ENCODE results near the gene TRAF5.
A peak's percentile ranks its signal among the peaks of the same experiment; 100 is the strongest.

The TRAF5 gene

GRCh38 chr1:211330282-211330936 is 3.8 kb downstream of the TRAF5 start:
- Histone ChIP-seq H3K4me1 (ENCODE audit: control insufficient read depth, insufficient read depth, low read length) (peaks cover 18% of the 10 kb centered on the region), H3K27ac (ENCODE audit: low read depth, low read length) (no peak overlapping the region), H3K27me3 (ENCODE audit: control insufficient read depth, insufficient read depth, low read length) (no peaks in the 10 kb centered on the region), H3K4me3 (ENCODE audit: low read length) (no peak overlapping the region), H3K36me3 (ENCODE audit: control insufficient read depth, insufficient read depth, low read length) (no peaks in the 10 kb centered on the region), H3K9ac (ENCODE audit: low read length) (no peak overlapping the region)

- H3K4me3 ChIP-seq (ENCODE audit: low read length) = no peak overlapping the region
- H3K4me1 ChIP-seq (ENCODE audit: control insufficient read depth, insufficient read depth, low read length) = peaks cover 17% of the 10 kb centered on the region
- H3K27ac ChIP-seq (ENCODE audit: low read depth, low read length) = no peak overlapping the region
- H3K27me3 ChIP-seq (ENCODE audit: control insufficient read depth, insufficient read depth, low read length) = no peaks in the 10 kb centered on the region
- no peaks in the 10 kb centered on the region for H3K36me3 ChIP-seq (ENCODE audit: control insufficient read depth, insufficient read depth, low read length)
- no peak overlapping the region for H3K9ac ChIP-seq (ENCODE audit: low read length)
Observed at GRCh38 chr1:211331011-211331709, 4.5 kb downstream of the TRAF5 start.

DNA sequence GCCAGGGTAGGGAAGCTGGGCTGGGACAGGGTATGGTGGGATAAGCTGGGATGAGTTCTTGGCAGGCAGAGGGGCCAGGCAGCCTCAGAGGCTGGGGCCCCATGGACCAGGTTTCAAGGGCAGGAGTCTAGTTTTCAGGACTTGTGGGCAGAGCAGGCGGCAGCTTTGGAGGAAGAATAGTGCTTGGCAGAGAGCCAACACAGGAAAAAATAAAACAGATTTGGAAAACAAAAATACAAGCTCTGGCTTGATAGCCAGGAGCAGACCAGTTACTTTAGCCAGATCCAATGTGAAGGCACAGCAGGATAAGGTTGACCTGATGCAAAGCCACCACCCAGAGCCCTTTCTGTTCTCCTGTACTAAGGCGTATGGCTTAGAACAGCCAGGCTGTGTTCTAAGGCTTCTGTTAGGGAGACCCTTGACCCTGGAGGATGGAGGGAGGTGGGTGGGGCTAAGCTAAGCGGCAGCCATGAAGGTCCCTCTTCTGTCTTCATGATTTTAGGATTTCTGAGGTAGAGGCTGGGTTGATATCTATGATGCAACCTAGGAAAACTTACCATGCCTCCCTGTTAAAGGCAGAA is 5.5 kb downstream of the TRAF5 start:
- Histone ChIP-seq H3K27me3 (ENCODE audit: control insufficient read depth, insufficient read depth, low read length) (no peaks in the 10 kb centered on the region), H3K4me3 (ENCODE audit: low read length) (no peak overlapping the region), H3K27ac (ENCODE audit: low read depth, low read length) (no peak overlapping the region), H3K9ac (ENCODE audit: low read length) (no peak overlapping the region), H3K36me3 (ENCODE audit: control insufficient read depth, insufficient read depth, low read length) (no peaks in the 10 kb centered on the region), H3K4me1 (ENCODE audit: control insufficient read depth, insufficient read depth, low read length) (peaks cover 15% of the 10 kb centered on the region)

DNA sequence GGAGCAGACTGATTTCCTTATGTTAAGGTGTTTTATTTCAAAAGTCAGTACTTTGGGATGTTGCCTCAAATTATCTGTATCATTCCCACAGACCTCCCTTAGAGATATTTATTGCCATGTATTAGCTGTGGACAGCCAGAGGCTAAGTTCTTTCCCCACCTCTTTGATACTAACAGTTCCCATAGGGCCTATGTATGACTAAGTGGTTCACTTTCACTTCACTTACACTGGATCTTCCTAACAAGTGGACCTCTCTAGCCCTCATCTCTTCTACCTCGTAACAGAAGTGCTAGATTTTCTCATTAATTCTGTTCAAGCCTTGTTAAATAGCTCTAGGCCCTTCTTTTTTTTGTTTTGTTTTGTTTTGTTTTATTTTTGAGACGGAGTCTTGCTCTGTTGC is 6.2 kb downstream of the TRAF5 start:
- Histone ChIP-seq H3K36me3 (ENCODE audit: control insufficient read depth, insufficient read depth, low read length) (no peaks in the 10 kb centered on the region), H3K4me1 (ENCODE audit: control insufficient read depth, insufficient read depth, low read length) (peaks cover 15% of the 10 kb centered on the region), H3K9ac (ENCODE audit: low read length) (no peak overlapping the region), H3K4me3 (ENCODE audit: low read length) (no peak overlapping the region), H3K27me3 (ENCODE audit: control insufficient read depth, insufficient read depth, low read length) (no peaks in the 10 kb centered on the region), H3K27ac (ENCODE audit: low read depth, low read length) (no peak overlapping the region)

DNA sequence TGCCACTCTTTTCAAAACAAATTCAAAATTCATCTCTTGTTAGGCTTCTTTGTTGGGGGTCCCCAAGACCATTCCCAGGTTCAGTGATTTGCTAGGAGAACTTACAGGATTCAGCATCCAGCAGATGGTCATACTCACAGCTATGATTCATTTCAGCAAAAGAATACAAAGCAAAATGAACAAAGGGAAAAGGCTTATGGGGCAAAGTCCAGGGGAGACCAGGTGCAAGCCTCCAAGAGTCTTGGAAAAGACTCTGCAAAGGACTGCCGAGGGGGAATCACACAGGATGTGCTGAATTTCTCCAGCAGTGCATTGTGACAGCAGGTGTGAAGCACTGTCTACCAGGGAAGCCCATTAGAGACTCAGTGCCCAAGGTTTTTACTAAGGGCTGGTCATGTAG is 7.3 kb downstream of the TRAF5 start:
- H3K4me3 ChIP-seq (ENCODE audit: low read length) = no peak overlapping the region
- H3K27me3 ChIP-seq (ENCODE audit: control insufficient read depth, insufficient read depth, low read length) = no peaks in the 10 kb centered on the region
- H3K4me1 ChIP-seq (ENCODE audit: control insufficient read depth, insufficient read depth, low read length) = peaks cover 8% of the 10 kb centered on the region
- no peak overlapping the region for H3K27ac ChIP-seq (ENCODE audit: low read depth, low read length)
- H3K36me3 ChIP-seq (ENCODE audit: control insufficient read depth, insufficient read depth, low read length) = no peaks in the 10 kb centered on the region
- no peak overlapping the region for H3K9ac ChIP-seq (ENCODE audit: low read length)

DNA sequence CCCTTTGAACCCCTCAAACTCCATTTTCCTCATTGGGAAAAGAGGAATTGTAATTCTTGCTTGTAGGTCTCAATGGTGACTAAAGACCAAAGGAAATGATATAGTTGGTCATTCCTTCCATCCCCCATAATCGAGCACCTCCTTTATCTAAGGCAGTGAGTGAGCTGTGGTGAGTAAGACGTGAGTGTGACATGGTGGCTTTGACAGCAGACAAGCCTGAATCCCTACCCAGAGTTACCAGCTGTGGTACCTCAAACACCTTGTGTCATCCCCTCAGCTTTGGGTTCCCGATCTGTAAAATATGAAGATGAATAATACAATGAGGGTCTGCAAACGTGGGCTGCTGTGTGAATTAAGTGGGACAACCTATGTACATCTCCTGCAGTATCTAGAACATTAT is 8.4 kb downstream of the TRAF5 start:
- Histone ChIP-seq H3K4me1 (ENCODE audit: control insufficient read depth, insufficient read depth, low read length) (peaks cover 5% of the 10 kb centered on the region), H3K36me3 (ENCODE audit: control insufficient read depth, insufficient read depth, low read length) (no peaks in the 10 kb centered on the region), H3K27ac (ENCODE audit: low read depth, low read length) (no peak overlapping the region), H3K27me3 (ENCODE audit: control insufficient read depth, insufficient read depth, low read length) (no peaks in the 10 kb centered on the region), H3K4me3 (ENCODE audit: low read length) (no peak overlapping the region), H3K9ac (ENCODE audit: low read length) (no peak overlapping the region)

- Histone ChIP-seq H3K27ac (ENCODE audit: low read depth, low read length) (no peak overlapping the region), H3K4me3 (ENCODE audit: low read length) (peak overlapping the region; percentile 35), H3K36me3 (ENCODE audit: control insufficient read depth, insufficient read depth, low read length) (no peaks in the 10 kb centered on the region), H3K9ac (ENCODE audit: low read length) (no peak overlapping the region), H3K27me3 (ENCODE audit: control insufficient read depth, insufficient read depth, low read length) (no peaks in the 10 kb centered on the region), H3K4me1 (ENCODE audit: control insufficient read depth, insufficient read depth, low read length) (peaks cover 5% of the 10 kb centered on the region)
Observed at GRCh38 chr1:211335522-211336157, 9.0 kb downstream of the TRAF5 start.

- peak overlapping the region; percentile 35 for H3K4me3 ChIP-seq (ENCODE audit: low read length)
- no peak overlapping the region for H3K27ac ChIP-seq (ENCODE audit: low read depth, low read length)
- H3K36me3 ChIP-seq (ENCODE audit: control insufficient read depth, insufficient read depth, low read length) = no peaks in the 10 kb centered on the region
- H3K4me1 ChIP-seq (ENCODE audit: control insufficient read depth, insufficient read depth, low read length) = peaks cover 5% of the 10 kb centered on the region
- H3K27me3 ChIP-seq (ENCODE audit: control insufficient read depth, insufficient read depth, low read length) = no peaks in the 10 kb centered on the region
- H3K9ac ChIP-seq (ENCODE audit: low read length) = no peak overlapping the region
Observed at GRCh38 chr1:211336161-211336560, 9.5 kb downstream of the TRAF5 start.

- Histone ChIP-seq H3K36me3 (ENCODE audit: control insufficient read depth, insufficient read depth, low read length) (no peaks in the 10 kb centered on the region), H3K27ac (ENCODE audit: low read depth, low read length) (no peak overlapping the region), H3K27me3 (ENCODE audit: control insufficient read depth, insufficient read depth, low read length) (no peaks in the 10 kb centered on the region), H3K4me1 (ENCODE audit: control insufficient read depth, insufficient read depth, low read length) (peaks cover 5% of the 10 kb centered on the region), H3K9ac (ENCODE audit: low read length) (no peak overlapping the region), H3K4me3 (ENCODE audit: low read length) (no peak overlapping the region)
Observed at GRCh38 chr1:211336775-211337174, 10.1 kb downstream of the TRAF5 start.

DNA sequence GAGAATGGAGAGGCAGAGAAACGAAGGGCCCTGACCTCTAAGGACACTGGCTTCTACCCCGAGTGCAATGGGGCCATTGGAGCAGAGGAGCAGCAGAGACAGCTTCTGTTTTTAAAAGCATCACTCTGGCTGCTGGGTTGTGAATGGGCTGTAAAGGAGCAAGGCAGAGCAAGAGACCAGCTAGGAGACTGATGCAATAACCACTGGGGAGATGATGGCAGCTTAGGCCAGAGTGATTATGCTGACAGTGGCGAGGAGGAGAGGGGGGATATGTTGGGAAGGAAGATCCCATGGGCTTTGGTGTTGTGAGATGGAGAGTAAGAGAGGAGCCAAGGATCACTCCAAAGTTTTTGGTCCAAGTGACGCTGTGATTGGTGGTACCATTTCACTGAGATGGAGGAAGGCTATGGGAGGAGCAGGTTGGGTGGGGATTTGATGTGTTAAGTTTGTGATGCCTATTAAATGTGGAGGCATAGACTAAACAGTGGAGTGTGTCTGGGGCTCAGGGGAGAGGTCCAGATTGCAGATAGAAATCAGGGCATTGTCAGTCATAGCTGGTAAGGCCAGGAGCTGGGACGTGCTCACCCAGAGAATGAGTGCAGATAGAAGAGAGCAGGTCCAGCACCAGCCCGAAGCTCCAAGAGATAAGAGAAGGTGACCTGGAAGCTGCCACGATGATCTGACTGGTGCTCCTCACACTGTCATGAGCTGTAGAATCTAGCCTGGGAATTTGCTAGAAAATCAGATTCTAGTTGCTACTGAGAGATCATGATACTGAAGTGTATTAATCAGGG is 11.0 kb downstream of the TRAF5 start:
- Histone ChIP-seq H3K4me3 (ENCODE audit: low read length) (no peak overlapping the region), H3K27ac (ENCODE audit: low read depth, low read length) (no peak overlapping the region), H3K4me1 (ENCODE audit: control insufficient read depth, insufficient read depth, low read length) (no peaks in the 10 kb centered on the region), H3K36me3 (ENCODE audit: control insufficient read depth, insufficient read depth, low read length) (no peaks in the 10 kb centered on the region), H3K27me3 (ENCODE audit: control insufficient read depth, insufficient read depth, low read length) (no peaks in the 10 kb centered on the region), H3K9ac (ENCODE audit: low read length) (no peak overlapping the region)

DNA sequence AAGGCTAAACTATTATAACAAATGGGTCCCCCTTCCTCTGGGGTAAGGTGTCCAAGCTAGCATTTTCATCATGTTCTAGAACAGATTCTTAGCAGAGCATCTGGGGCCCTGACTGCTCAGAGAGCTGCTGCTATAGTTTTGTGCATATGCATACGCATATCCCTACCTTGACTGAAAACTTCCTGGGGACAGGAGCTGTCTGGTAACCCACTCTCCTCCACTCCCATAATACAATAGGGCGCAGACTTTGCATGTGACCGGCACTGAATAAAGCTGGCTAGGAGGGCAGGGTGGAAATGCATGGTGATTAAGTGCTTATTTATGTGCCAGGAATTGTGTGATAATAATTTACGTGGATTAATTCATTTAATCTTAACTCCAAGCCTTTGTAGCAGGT is 11.6 kb downstream of the TRAF5 start:
- H3K27me3 ChIP-seq (ENCODE audit: control insufficient read depth, insufficient read depth, low read length) = no peaks in the 10 kb centered on the region
- no peaks in the 10 kb centered on the region for H3K4me1 ChIP-seq (ENCODE audit: control insufficient read depth, insufficient read depth, low read length)

GRCh38 chr1:211339631-211340041 is 13.0 kb downstream of the TRAF5 start:
- H3K4me3 ChIP-seq (ENCODE audit: low read length) = no peak overlapping the region
- H3K36me3 ChIP-seq (ENCODE audit: control insufficient read depth, insufficient read depth, low read length) = no peaks in the 10 kb centered on the region
- no peak overlapping the region for H3K27ac ChIP-seq (ENCODE audit: low read depth, low read length)
- H3K4me1 ChIP-seq (ENCODE audit: control insufficient read depth, insufficient read depth, low read length) = no peaks in the 10 kb centered on the region
- H3K27me3 ChIP-seq (ENCODE audit: control insufficient read depth, insufficient read depth, low read length) = no peaks in the 10 kb centered on the region
- H3K9ac ChIP-seq (ENCODE audit: low read length) = no peak overlapping the region

More for the DNA sequence above, 11.6 kb downstream of the TRAF5 start:
- no peak overlapping the region for H3K9ac ChIP-seq (ENCODE audit: low read length)
- no peak overlapping the region for H3K27ac ChIP-seq (ENCODE audit: low read depth, low read length)
- no peak overlapping the region for H3K4me3 ChIP-seq (ENCODE audit: low read length)
- no peaks in the 10 kb centered on the region for H3K36me3 ChIP-seq (ENCODE audit: control insufficient read depth, insufficient read depth, low read length)
